Motor neuron (in vitro differentiated cells): ENCODE results near the gene DDX4. TPM values are rescaled to one million over a fixed set of nuclear protein-coding genes. Genes with fewer than 3 reads are reported as not detected.
"Not testable (repeated sequence)": the region's sequence is repeated elsewhere in the genome, so short reads cannot be mapped to it uniquely, and the experiment has no call there.

Source experiments
- ATAC-seq, 8 experiments: fragments of 200-7000 bp; cut with Tn5 transposase; replicated peaks in 6 of 8; 2 replicates each; pipeline ENCODE4 v1.8.0; 2021; ENCODE audit warnings: mild to moderate bottlenecking in 8 of 8, moderate library complexity in 8 of 8
- H3K27ac ChIP-seq, 2 donors: fragments of 250-450 bp; sonication (Bioruptor Pico); 2 replicates each; pipeline ENCODE4 v1.9.0; 2021; ENCODE audit warnings: antibody characterized with exemption in 2 of 2, mild to moderate bottlenecking in 2 of 2, moderate library complexity in 1 of 2
- H3K4me1 ChIP-seq, 2 donors: fragments of 250-450 bp; sonication (Bioruptor Pico); replicated peaks in 1 of 2; 2 replicates each; pipeline ENCODE4 v1.6.1; 2021; ENCODE audit warnings: antibody characterized with exemption in 2 of 2, mild to moderate bottlenecking in 2 of 2, moderate library complexity in 1 of 2
- H3K4me3 ChIP-seq, 5 donors: fragments of 250-450 bp; sonication (Bioruptor Pico); 2 replicates each; pipeline ENCODE4 v1.9.0; 2021; ENCODE audit warnings: antibody characterized with exemption in 5 of 5, mild to moderate bottlenecking in 5 of 5, moderate library complexity in 4 of 5
- WGBS, 10 experiments: fragments of 450-650 bp; shearing (Covaris generic); methylation state at CpG; one replicate each; pipeline ENCODE4 v1.0.0; 2022; 5-methylcytosine and 5-hydroxymethylcytosine counted together
- in situ Hi-C, 9 experiments: fragments of 400-800 bp; cut with MboI; loops; one replicate each; pipeline ENCODE4 v1.15.0; 2021; ENCODE audit warnings: low sequenced_read_pairs in 9 of 9, low pct_unique_long_range_greater_than_20kb in 2 of 9; ENCODE audit not compliant: unreplicated experiment in 9 of 9
- total RNA-seq, 8 experiments: library from RNA; unstranded; fragments of 300-600 nt; gene quantifications; 2 replicates each; pipeline versions ENCODE4 v1.2.3 to v1.2.4, GENCODE V29; 2022

Gene DDX4
- total RNA-seq, 8 experiments from 2014 or later, result 0.05 to 1.1 (median 0.53) TPM; not detected in 4

- Histone ChIP-seq H3K4me1 (no peaks in the 10 kb centered on the region), H3K27ac (no peak overlapping the region), H3K4me3 (no peak overlapping the region)
- WGBS, 10 experiments, result 65 to 98% (median 92%) methylated on average over 2 to 6 of the region's 6 CpGs
- in situ Hi-C loops, result no loop called here
- ATAC-seq, result no peak
Observed at GRCh38 chr5:55800924-55801323, 63.1 kb downstream of the DDX4 start.

GRCh38 chr5:55808814-55809213, 71.0 kb downstream of the DDX4 start:
- in situ Hi-C loops, H3K4me1 ChIP-seq, H3K27ac ChIP-seq, ATAC-seq, H3K4me3 ChIP-seq: not testable (repeated sequence)
- 20 to 100% (median 44%) methylated on average over 1 to 5 of the region's 7 CpGs; no CpG with 5 or more reads in 6 of the 10 experiments for WGBS, 10 experiments

GRCh38 chr5:55815939-55816338, 78.1 kb downstream of the DDX4 start:
- WGBS, 10 experiments, result 45 to 100% (median 93%) methylated on average over 1 to 4 of the region's 4 CpGs; no CpG with 5 or more reads in 1 of the 10 experiments
- H3K27ac ChIP-seq, in situ Hi-C loops, H3K4me1 ChIP-seq, H3K4me3 ChIP-seq: not testable (repeated sequence)
- ATAC-seq, result peak in 1 of 8 experiments; percentile 80

- in situ Hi-C loops, result no loop called here
- H3K4me3 ChIP-seq, result no peak overlapping the region
- ATAC-seq, result peak in 2 of 8 experiments; percentile 61 to 85
- H3K27ac ChIP-seq, result no peak overlapping the region
- H3K4me1 ChIP-seq, result no peaks in the 10 kb centered on the region
Observed at GRCh38 chr5:55816342-55816741, 78.5 kb downstream of the DDX4 start.

DNA sequence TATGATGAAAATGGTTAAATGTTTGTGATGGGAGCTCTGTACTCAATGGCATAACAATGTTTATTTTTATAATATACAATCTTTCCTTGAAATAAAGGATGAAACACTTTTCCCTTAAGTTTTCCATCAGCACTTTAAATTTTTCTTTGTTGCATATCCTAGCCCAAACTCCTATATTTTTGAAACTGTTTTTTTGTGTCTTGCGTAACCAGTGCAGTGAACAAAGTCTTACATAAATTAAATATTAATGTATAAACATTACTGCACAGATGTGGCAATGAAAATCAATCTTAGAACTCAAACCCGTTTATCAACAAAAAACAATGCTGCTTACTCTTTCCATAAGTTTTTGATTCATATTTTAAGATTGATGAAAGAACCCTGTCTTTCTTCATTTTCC, 79.2 kb downstream of the DDX4 start:
- in situ Hi-C loops, result no loop called here
- Histone ChIP-seq H3K4me1 (no peaks in the 10 kb centered on the region), H3K27ac (no peak overlapping the region), H3K4me3 (no peak overlapping the region)
- WGBS, 10 experiments, result 53 to 96% (median 82%) methylated on average over 2 of the region's 2 CpGs
- ATAC-seq, result no peak

GRCh38 chr5:55820488-55820887, 82.6 kb downstream of the DDX4 start:
- Histone ChIP-seq H3K27ac (no peak overlapping the region), H3K4me3 (no peak overlapping the region), H3K4me1 (no peaks in the 10 kb centered on the region)
- no peak for ATAC-seq
- 67 to 100% (median 82%) methylated on average over 1 to 6 of the region's 6 CpGs for WGBS, 10 experiments
- in situ Hi-C loops, result no loop called here

- Histone ChIP-seq H3K27ac (no peak overlapping the region), H3K4me3 (peak overlapping the region in 2 of 5 donors; percentile 13 to 27), H3K4me1 (no peaks in the 10 kb centered on the region)
- ATAC-seq, result peak in 4 of 8 experiments; percentile 28 to 53 (median 40)
- WGBS, 10 experiments, result 7 to 80% (median 32%) methylated on average over 1 to 18 of the region's 45 CpGs; no CpG with 5 or more reads in 6 of the 10 experiments
- in situ Hi-C loops, result no loop called here
Observed at GRCh38 chr5:55821731-55822512, 84.1 kb downstream of the DDX4 start.

GRCh38 chr5:55823151-55823796, 85.4 kb downstream of the DDX4 start:
- ATAC-seq, result no peak
- in situ Hi-C loops, result no loop called here
- no peak overlapping the region for H3K4me3 ChIP-seq
- WGBS, 10 experiments, result 50 to 83% (median 58%) methylated on average over 1 of the region's 1 CpG; no CpG with 5 or more reads in 1 of the 10 experiments
- H3K4me1 ChIP-seq, result no peaks in the 10 kb centered on the region
- no peak overlapping the region for H3K27ac ChIP-seq

GRCh38 chr5:55829956-55830355, 92.1 kb downstream of the DDX4 start:
- Histone ChIP-seq H3K4me3 (no peak overlapping the region), H3K4me1 (no peaks in the 10 kb centered on the region), H3K27ac (no peak overlapping the region)
- in situ Hi-C loops, result no loop called here
- no peak for ATAC-seq
- 58 to 100% (median 79%) methylated on average over 2 to 3 of the region's 3 CpGs; no CpG with 5 or more reads in 4 of the 10 experiments for WGBS, 10 experiments

DNA sequence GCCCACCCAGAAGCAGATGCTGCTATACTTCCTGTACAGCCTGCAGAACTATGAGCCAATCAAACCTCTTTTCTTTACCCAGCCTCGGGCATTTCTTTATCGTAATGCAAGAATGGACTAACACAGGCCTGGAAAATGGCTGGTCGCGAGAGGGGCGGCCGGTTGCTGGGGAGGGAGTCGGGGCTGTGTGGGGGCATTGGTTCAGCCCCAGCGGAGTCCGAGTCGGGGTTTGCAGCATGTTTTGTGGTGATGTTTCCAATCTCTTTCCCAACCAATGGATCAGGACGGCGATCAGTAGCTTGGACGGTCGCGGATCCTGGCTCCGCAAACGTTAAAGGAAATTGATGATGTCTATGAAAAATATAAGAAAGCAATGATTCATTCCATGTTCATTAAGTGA, 94.6 kb downstream of the DDX4 start:
- no peaks in the 10 kb centered on the region for H3K4me1 ChIP-seq
- in situ Hi-C loops, result no loop called here
- H3K4me3 ChIP-seq, result no peak overlapping the region
- ATAC-seq, result no peak
- H3K27ac ChIP-seq, result no peak overlapping the region
- 86 to 100% (median 97%) methylated on average over 1 to 7 of the region's 17 CpGs; no CpG with 5 or more reads in 4 of the 10 experiments for WGBS, 10 experiments

DNA sequence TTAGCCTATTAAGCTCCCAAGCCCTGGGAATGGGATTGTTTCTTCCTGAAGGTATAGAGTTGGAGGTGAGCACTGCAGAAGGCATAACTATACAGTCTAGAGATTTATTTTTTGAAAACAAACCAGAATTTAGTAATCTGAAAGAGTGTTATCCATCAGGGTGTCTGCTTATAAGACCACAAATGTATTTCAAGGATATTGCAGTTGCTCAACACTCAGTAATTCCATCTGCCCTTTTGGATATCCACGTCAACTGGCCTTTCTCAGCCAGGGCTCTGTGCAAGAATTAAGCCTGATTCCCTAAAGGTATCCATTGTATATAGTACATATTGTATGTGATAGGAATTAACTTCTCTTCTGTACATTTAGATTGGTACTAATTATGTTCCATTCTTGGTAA, 98.3 kb downstream of the DDX4 start:
- in situ Hi-C loops, result no loop called here
- Histone ChIP-seq H3K4me1 (no peaks in the 10 kb centered on the region), H3K27ac (no peak overlapping the region), H3K4me3 (no peak overlapping the region)
- no peak for ATAC-seq
- WGBS, 10 experiments, result 67 to 100% (median 100%) methylated on average over 1 of the region's 1 CpG; no CpG with 5 or more reads in 5 of the 10 experiments

DNA sequence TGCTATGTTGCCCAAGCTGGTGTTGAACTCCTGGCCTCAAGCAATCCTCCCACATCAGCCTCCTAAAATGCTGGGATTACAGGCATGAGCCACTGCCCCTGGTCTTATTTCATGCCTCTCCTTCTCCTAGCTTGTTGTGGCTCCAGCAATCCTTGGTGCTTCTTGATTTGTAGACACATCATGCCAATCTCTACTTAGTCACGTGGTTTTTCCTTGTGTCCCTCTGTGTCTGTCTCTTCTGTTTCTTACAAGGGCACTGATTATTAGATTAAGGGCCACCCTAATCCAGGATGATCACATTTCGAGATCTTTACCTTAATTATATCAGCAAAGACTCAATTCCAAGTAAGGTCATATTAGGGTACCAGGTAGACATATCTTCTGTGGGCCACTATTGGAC, 104.1 kb downstream of the DDX4 start:
- ATAC-seq, result no peak
- H3K27ac ChIP-seq, result no peak overlapping the region
- H3K4me1 ChIP-seq, result no peaks in the 10 kb centered on the region
- WGBS, 10 experiments, result 13 to 83% (median 56%) methylated on average over 1 to 2 of the region's 2 CpGs; no CpG with 5 or more reads in 2 of the 10 experiments
- in situ Hi-C loops, result no loop called here
- no peak overlapping the region for H3K4me3 ChIP-seq

GRCh38 chr5:55847837-55848236, 110.0 kb downstream of the DDX4 start:
- no peak for ATAC-seq
- WGBS, 10 experiments, result 17 to 100% (median 78%) methylated on average over 1 of the region's 1 CpG; no CpG with 5 or more reads in 2 of the 10 experiments
- no peak overlapping the region for H3K4me3 ChIP-seq
- in situ Hi-C loops, result no loop called here
- no peak overlapping the region for H3K27ac ChIP-seq
- no peaks in the 10 kb centered on the region for H3K4me1 ChIP-seq
